GM10847 (cell line): ENCODE results near the gene GART.
A peak's percentile ranks its signal among the peaks of the same experiment; 100 is the strongest.

Experiments
- POLR2A ChIP-seq: IDR thresholded peaks from 2 replicates; pipeline ENCODE4 v1.6.1; 2011; ENCODE audit not compliant: insufficient read length; ENCODE audit errors: extremely low read depth

The GART gene

DNA sequence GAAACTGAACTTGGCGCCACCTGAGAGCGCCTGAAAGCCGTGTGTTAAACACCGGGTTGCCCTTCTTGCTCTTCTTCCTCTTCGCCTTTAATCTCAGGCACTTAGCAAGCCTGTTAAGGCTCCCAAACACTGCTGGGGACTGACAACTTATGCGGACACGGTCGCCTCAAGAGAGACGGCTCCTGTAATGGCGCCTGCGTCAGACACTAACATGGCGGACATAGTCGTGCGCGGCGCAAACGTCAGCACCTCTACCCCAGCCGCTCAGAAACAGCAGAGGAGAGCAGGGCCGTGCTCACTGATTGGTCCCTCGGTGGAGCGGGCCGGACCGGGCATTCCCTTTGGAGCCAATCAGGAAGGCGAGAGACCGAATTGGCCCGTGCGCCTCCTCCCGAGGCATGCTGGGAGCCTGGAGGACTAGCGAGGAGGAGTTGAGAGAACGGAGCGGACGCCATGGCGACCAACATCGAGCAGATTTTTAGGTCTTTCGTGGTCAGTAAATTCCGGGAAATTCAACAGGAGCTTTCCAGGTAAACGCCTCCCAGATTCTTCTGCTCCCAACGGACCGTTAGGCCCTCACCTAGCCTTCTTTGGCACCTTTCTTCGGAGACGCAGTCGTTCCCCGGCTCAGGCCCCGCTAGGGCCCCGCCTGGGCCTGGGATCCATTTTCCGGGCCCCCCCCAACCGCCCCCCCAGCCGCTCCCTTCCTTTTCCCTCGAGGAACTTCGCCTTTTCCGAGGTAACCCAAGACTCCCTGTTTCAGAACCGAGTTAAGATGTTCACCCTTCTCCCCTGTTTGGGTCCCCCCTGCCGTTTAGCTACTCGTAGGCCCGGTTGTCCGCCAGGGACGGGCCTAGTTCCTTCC lies 955 bp upstream of the GART start, which contains the start of gene SON:
SON (plus strand) TSS at position 399 of the 865 bp plus-strand sequence; CDS start at position 454, 55 bp downstream.
- peak; percentile 80 for TF ChIP-seq POLR2A

- no peak for TF ChIP-seq POLR2A
Measured at GRCh38 chr21:33541105-33541711, 709 bp downstream of the GART start.

- TF ChIP-seq POLR2A = no peak
Measured at GRCh38 chr21:33540711-33541104, 1.2 kb downstream of the GART start.

DNA sequence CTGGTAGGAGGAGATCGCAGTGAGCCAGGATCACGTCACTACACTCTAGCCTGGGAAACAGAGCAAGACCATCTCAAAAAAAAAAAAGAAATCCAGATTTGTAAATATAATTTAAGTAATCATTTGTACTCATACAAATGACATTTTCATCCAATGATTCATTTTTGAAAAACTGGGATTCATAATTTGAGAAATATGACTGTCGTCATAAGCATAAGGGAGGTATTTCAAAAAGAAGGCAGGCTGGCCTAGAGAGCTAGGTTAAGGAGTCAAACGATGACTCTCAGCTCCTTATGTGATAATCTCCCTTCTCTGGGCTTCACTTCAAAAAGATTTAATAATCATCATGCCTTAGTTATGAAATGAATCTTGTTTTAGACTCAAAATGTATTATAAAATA lies 2.3 kb downstream of the GART start:
- no peak for TF ChIP-seq POLR2A

DNA sequence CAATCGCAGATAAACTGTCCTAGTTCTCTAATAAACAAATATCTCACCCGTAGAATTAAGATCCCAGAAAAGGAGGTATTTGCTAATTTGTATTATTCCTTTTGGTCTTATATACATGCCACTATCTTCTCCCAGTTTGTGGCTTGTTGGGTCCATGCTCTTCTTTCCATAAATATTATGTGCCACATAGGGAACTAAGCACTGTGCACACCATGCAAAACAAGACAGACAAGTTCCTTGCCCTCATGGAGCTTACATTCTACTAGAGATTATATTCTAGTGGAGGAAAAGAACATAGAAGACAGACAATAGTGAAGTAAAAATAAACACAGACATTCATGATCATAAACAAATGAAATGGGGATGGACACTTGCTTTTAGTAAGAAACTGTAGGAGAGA lies 4.7 kb downstream of the GART start:
- TF ChIP-seq POLR2A = no peak

DNA sequence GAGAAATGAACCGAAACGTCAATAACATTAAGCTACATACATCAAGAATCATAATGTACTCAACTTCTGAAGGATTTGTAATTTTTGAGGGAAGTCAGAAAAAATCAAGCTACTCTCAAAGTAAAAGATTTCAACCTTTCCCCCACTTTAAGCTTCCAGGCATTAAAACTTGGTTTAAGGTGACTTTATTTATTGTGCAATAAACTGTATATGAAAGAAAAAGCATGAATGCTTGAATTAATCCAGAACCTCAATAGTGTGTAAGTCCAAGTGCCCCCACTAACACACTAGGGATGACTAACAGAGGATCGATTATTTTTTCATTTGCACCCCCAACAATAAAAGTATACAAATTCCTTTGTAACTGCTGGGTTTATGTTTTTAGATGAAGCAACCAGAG lies 10.9 kb downstream of the GART start:
- no peak for TF ChIP-seq POLR2A

GRCh38 chr21:33522953-33523349 lies 19.0 kb downstream of the GART start:
- TF ChIP-seq POLR2A = no peak

- TF ChIP-seq POLR2A = no peak
Measured at GRCh38 chr21:33522297-33522952, 19.5 kb downstream of the GART start.

DNA sequence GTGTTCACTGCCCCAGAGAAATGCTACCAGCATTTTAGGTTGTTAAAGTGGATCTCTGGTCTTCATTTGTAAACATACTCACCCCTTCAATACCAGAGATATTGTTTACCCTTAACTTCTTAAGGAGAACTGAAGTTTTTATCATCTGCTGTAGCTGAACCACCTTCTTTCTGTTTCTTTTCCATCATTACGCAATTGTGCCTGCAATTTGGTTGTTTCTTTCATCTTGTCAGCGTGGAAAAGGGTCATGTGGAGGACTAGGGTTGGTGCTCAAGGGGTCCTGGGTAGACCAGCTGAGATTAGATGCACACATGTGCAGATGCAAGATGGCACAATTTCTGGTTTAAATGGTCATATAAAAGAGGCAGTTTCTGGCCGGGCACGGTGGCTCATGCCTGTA lies 23.0 kb downstream of the GART start:
- TF ChIP-seq POLR2A = no peak

- no peak for TF ChIP-seq POLR2A
Measured at GRCh38 chr21:33514229-33514628, 27.7 kb downstream of the GART start.

- TF ChIP-seq POLR2A = no peak
Measured at GRCh38 chr21:33512481-33512880, 29.4 kb downstream of the GART start.

GRCh38 chr21:33511639-33512038 lies 30.3 kb downstream of the GART start:
- no peak for TF ChIP-seq POLR2A

- TF ChIP-seq POLR2A = no peak
Measured at GRCh38 chr21:33510826-33511225, 31.1 kb downstream of the GART start.

DNA sequence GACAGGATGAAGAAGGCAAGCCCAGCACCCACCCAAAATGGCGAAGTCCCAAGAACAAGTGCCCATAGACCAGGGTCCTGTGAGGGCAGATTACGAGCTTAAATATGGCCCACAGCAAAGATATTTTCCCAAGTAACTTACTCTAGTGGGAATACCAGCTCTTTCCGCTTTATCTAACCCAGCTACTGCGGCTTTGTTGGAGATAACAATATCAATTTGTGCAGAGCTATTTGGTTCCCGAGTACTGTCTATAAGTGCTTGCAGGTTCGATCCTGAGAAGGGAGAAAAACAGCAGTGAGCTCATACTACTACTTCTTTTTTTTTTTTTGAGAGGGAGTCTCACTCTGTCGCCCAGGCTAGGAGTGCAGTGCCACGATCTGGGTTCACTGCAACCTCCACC lies 36.1 kb downstream of the GART start:
- no peak for TF ChIP-seq POLR2A

GRCh38 chr21:33496345-33496744 lies 45.6 kb downstream of the GART start:
- no peak for TF ChIP-seq POLR2A

DNA sequence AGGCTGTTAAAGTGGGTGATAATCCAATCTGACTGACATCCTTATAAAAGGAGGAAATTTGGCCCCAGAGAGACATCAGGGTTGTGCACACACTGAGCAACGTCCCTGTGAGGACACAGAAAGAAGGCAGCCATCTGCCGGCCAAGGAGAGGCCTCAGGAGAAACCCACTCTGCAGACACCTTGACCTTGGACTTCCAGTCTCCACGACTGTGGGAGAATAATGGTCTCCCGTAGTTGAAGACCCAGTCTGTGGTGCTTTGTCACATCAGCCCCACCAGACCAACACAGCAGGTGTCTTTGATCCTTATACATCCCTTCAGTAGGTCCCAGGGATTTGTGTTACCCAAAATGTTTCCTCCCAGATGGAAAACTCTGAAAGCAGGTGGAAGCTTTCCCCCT lies 46.2 kb downstream of the GART start:
- no peak for TF ChIP-seq POLR2A
